Activated T-cell treated with anti-CD3 and anti-CD28 coated beads for 48 hours (primary cell): ENCODE results near the gene CALD1.

Source experiments
- DNase-seq: peaks from one replicate; pipeline ENCODE4 v3.0.0-alpha.2; 2020; ENCODE audit warnings: low read depth

CALD1 gene

DNA sequence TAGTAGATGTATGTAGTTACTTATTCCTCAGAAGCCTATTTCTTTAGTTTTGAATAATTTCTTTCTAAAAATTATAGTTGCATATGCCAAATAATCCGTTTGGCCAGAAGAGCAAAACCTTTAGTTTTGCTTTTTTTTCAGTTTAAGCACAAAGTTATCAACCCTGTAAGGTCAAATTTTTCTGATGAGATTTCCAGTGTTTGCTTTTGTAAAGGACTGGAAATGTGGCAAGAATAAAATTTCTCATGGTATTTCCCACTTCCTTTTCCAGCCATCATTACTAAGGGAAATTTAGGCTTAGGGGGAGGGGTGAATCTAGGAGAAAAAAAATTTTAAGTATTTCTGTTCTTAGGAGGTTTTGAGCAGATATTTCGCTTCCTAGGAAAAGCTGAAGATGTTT, 7.6 kb downstream of the CALD1 start:
- no peak for DNase-seq

DNA sequence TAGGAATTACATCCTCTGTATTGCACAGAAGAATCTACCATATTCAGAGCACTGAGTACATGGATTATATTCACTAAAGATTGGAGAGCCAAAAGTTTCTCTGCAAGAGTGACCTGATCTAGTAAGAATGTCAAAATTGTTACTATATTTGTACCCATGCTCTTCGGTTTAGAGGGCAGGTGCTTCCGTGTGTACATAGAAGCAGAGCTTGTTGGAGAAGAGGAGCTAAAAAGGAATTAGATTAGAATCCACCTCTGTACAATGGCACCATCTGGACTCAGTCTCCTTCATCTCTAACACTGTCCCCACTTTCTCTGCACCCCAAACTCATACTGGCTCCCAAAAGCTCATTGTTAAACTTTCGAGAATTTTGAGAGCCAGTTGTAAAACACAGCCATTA, 8.3 kb downstream of the CALD1 start:
- no peak for DNase-seq

DNA sequence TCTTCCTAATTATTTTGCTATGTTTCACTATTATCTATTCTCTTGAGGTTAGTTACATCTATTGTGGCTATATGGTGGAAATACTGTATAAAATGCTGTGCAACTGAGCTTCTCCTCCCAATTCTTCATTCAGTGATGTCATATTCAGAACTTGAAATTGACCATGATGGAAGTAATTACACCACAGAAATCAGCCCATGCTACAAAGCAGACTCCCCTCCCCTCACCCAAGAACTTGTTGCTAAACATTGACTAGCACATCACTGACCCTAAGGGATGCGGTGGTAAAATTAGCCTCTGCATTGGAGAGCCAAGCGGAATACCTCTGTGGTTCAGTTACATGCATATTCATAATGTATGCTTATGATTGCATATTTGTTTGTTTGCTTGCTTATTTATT, 8.8 kb downstream of the CALD1 start:
- DNase-seq: no peak

DNA sequence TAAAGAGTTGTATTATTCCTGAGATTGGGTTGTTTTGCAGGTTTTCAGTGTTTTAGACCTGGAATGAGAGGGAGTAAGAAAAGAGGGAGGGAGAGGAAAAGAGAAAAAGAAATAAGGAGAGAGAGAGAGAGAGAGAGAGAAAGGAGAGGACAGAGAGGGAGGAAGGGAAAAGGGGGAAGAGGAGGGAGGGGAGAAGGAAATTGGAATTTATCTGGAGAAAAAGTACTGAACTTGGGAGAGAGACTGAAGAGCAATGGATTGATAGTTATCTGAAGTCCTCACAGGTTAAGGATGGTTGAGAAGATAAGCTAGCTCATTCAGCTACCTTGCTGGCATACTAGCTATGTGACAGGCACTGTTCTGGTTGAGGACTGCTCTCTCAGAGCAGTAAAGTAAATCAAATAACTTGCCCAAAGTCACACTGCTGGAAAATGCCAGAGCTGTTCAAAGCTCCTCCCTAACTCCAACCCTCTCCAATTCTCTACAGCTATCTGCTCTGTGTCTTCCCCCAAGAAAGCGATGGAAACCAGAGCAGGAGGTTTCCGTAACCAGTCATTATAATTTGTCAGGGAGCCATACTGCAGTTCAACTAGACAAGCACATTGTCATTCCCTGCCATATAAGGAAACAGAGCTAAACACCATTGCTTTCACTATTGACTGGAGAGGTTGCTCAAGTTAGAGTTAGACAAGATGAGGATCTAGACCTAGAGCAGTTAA, 10.7 kb downstream of the CALD1 start:
- DNase-seq: no peak

DNA sequence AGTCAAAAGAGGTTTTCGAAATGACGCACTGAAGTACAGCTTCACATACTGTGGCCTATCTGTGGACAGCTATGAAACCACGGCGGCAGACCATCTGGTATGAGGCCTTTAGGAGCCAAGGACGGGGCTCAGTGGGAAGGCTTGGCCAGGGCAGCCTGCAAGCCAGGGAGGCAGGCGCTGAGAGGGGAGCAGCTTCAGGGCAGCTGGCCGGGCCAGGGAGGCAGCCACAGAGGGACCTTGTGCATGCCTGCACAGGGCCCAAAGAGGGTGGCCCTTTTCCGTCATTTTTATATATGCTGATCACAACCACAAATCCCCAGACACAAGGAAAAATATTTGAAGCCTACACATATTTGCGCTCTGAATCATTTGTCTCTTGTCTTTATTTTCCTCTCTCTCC, 13.5 kb downstream of the CALD1 start:
- DNase-seq: no peak

DNA sequence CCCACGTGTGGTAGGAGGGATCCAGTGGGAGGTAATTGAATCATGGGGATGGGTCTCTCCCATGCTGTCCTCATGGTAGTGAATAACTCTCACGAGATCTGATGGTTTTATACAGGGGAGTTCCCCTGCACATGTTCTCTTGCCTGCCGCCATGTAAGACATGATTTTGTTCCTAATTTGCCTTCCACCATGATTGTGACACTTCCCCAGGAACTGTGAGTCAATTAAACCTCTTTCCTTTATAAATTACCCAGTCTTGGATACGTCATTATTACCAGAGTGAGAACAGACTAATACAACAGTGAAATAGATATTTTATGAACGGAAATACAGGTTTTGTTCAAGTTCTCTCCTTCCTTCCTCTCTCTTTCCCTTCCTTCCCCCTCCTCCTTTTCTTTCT, 15.8 kb downstream of the CALD1 start:
- DNase-seq: no peak

DNA sequence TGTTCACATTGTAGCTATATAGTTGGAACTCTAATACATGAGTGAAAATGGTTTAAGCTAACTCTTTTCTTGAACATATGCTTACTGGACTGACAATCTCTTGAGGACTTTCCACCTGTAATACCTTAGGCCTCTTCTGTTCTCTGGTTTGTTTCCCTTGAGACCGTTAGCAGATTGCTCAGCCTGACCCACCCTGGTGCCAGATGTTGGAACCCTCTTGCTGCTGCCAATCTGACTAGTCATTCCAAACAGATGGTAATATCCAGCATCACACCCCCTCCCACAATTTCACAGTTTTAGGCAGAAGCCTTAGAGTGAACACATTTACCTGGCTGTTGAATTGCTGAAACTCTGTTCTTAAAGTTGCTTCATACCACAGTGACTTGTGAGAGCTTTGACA, 18.7 kb downstream of the CALD1 start:
- no peak for DNase-seq

DNA sequence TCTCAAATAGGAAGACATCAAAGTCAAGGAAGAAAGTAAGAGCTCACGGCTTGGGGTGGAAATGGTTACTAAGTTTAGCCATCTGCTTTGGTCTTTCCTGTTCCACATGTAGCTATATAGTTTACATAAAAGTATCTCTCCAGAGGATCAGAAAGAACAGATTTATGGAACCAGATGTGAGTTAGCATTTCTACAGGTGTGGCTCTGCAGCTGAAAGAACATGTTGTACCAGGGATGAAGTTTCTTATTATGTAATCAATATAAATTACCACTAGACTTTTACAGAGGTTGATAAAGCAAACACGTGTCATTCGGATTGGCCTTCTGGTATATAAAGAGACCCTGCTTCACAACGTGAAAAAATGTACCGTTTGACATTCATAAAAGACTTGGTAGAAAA, 19.9 kb downstream of the CALD1 start:
- DNase-seq: no peak

DNA sequence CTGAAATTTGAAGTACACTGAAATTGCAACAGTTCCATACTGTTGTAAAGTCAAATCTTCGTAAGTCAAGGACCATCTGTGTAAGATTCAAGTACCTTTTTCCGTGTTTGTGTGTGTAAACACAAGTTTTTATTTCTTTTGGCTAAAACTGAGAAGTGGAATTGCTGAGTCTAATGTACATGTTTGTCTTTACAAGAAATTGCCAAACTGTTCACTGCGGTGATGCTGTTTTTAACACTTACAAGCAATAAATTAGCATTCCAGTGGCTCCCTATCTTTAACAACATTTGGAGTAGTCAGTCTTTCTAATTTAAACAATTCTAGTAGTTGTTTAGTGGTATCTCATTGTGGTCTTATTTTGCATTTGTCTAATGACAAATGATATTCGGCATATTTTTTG, 23.3 kb downstream of the CALD1 start:
- no peak for DNase-seq

DNA sequence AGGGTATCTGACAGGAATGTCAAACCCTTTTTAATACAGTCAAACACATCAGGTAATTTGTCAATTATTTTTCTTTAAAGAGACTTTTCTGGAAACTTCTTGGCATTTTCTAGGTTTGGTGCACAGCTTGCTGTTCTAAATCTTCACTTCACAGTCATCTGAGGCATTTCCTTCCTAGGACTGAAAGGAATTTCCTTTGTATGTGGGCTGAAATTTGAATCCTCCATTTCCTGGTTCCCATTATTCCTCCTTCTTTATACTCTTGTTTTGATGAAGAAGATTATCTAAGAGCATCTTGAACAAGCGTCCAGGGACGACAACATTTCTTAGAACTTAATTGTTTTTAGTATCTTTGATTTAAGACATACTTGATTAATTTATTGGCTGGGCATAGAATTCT, 24.9 kb downstream of the CALD1 start:
- no peak for DNase-seq

DNA sequence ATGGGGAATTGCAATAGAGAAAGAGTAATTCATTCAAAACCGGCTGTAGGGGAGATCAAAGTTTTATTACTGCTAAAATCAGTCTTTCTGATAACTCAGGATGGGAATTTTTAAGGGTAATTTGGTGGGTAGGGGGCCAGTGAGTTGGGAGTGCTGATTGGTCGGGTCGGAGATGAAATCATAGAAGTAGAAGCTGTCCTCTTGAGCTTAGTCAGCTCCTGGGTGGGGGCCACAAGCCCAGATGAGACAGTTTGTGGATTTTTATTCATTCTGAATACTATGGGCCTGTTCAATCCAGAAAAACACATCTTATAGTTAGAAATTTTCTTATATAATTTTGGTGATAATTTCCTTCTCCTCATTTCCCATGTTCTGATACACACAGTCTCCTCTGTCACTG, 25.4 kb downstream of the CALD1 start:
- DNase-seq: no peak

DNA sequence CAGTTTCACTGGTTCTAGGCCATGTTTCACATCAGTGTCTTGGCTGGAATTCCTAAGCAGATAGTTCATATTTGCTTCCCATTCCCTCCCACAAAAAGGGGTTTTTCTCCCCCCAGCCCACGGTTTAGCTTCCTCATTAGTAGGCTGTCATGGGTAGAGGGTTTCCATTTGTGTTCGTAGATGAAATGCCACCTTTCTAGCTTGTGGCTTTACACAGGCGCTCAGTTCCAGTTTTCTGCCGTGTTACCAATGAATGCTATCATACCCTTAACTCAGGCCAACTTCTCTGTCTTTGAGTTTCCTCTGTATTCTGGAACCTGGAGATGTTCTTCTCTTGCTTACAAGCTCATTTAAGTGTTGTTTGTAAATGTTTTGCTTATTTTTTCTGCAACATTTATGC, 26.8 kb downstream of the CALD1 start:
- DNase-seq: no peak

DNA sequence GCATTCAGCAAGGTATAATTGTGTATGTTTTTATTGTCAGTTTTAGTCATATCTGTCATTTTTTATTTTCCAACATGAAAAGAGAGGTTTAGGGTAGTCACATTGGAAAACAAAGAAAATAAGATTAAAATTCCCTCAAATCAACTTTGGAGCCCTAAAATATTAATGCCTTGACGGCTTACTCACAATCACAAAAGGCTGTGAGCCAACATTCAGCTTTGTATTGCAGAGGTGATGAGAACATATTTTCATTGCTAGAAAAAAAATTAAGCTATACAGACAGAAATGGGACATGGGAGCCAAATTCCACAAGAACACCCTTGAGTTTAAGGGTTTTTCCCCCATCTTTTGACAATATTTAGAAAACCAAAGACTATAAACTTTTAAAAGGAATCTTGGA, 30.2 kb downstream of the CALD1 start:
- DNase-seq: no peak

DNA sequence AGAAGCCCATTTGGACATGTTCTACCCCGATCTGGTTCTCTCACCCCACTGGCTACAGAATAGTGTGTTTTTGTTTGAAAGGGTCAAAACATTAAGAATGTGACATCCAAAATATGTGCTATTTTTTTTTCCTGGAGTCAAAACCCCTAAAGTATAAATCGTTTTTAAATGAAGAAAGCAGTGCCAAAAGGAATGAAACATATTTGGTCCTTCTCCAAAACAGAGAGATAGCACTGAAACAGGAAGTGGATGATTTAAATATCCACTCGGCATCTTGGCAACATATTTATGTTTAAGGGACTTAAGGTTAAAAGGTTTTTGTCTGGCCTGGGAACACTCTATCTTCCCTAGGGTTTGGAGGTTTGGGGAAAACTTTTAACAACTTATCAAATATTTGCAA, 32.3 kb downstream of the CALD1 start:
- DNase-seq: no peak

DNA sequence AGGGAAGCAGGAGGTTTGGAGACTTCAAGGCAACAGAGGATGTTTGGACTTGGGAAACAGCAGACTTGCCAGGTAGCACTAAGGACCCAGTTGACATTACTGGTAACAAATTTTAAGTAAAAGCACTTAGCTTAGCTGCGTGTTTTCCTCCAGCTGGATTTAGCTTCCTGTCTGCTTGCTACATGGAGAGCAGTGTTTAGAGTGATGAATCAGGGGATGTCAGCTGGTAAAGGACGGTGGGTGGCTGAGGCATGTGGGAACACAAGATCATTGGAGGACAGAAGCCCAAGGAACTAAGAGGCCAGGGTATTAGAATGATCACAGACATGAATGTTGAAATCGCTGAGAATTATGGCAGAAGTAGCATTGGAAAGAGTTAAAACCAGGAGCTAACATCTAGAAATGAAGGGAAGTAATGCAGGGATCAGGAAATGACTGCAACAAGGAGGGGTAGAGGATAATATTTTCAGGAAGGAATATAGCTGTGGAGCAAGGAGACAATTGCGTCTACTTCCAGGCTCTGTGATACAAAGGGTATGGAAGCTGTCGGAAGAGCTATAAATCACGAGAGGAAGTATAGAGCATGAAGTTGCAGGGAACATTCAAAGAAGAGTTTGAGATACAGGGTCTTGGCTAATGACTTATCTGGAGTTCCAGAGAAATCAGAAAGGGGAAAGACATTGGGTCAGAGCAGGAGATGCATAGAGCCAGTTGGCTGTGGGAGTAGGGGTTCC, 34.4 kb downstream of the CALD1 start:
- no peak for DNase-seq

DNA sequence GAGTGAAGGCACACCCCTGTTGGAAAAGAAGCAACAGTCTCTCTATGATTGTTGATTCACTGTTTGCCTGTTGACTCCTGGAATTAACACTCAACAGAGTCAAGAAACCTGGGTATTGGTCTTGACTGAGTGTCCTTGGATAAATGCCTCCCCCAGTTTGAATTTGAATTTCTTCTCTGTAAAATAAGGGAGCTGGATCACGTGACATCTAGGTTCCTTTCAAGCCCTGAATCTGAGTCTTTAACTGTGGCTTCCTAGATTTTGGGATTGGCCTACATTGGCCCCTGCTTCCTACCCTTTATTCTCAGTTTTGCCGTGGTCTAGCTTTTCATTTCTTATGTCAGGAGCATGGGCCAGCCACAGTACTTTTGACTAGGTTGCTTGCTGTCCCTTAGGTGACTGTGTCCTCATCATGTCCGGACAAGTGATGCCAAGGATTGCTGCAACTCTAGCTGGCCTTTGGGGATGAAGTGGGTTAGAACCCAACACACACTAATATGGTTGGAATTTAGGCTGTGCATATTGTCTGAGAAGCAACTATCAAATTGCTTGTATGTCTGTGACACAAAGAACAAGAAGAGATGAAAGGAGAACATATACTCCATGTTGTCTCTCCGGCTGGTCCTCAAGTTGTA, 35.4 kb downstream of the CALD1 start:
- no peak for DNase-seq

DNA sequence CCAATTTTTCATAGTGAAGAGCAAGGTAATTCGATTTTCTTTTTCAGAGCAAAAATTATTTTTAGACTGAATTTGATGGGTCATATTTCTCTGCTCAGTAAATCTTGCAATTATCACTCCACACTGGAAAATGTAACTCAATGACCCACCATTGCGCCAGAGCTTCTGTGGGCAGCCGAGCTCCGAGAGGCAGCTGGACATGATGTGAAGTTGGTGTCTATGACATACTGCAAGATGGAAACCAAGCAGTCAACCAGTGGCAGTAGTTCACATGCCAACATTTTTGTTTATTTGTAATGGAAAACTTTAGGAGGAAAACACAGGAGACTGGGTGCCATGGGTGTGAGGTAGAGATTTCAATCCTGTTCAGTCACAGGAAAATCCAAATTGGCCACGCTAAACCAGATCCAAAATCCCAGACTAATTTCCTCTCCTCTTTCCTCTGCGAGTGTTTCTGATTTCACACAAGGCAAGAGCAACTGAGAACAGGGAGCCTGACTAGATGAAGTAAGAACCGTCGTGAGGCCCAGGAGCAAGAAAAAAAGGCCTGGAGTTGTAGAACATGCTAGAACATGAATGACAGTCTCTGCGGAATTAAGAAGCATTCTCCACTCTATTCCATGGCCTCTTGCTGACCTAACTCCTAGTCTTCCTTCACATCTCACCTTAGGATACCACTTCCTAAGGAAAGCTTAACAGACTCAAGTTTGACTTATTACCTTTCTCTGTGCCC, 39.3 kb downstream of the CALD1 start:
- no peak for DNase-seq

DNA sequence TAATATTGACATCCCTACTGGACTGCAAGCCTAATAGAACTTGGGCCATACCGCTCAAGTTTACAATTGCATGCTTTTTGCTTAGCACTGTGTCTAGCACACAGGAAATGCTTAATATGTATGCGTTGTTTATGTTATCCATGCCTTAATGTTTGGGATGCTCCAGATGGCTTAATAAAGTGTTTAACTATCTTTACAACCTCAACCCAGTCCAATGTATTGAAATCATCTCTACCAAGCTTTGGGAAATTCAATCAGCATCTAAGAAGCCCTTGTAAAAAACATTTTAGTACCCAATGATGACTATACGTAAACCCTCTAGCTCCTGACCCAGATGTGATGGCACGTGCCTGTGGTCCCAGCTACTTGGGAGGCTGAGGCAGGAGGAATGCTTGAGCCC, 40.0 kb downstream of the CALD1 start:
- no peak for DNase-seq

DNA sequence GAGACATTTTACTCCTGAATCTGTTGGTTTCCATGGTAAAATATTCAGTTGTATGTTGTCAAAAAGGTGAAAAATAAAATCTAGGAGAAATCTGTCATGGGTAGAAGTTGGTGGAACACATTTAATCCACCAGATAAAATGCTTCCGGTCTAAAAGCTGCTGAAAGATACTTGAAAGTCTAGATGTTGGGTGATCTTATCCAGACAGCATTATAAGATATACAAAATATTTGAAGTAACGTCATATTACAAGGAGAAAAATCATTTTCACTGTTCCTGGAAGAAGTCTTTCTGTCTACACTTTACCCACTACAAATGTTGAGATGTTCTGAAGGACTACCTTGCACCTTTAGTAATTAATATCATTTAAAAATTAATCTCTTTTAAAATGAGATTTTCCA, 40.9 kb downstream of the CALD1 start:
- DNase-seq: no peak

DNA sequence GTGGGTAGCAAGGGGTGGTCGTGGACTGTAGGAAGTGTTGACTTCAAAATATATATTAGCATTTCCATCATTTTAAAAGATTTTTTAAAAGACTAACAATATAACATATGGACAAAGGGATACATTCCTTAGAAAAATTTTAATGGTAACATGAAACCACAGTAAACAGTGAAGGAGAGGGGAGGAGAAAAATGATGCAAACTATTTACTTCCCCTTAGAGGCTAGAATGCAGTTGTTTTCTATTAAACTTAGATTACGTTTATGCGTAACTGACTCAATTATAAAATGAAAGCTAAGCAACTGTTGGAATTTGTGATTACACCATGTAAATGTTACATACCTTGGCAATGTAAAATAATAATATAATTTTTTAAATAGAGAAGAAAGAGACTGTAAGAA, 41.3 kb downstream of the CALD1 start:
- DNase-seq: no peak

DNA sequence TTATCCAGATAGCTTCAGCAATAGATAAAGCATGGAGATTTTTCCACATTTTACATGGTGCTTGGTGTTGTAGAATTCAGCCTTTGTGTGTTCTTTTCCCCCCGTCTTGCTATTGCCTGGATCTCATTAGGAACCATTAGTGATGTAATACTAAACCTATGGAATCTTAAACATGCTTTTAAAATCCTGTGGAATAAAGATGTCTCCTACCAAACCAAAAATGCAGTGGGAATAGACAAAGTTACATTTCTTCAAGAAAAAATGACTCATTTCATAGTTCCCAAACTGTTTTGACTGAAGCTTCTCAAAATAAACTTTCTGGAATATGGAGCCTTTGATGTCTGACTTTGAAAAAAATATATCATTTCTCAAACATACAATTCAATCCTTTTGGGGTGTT, 44.0 kb downstream of the CALD1 start:
- DNase-seq: no peak

DNA sequence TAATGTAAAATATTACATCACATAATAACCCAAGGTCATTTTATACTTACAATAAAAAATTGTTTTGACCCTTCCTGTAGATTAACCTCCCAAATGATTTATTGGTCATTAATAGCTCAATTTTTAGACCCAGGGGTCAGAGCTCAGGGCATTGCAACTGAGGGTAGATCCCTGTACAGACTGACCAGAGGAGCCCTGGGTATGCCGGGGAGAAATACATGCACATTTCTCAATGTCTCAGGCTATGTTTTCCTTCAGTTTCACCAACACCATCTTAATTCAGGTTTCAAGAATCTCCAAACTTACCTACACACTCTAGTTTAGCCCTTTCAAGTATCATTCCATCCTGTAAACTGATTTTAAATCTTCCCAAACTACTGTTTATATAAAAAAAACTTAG, 46.2 kb downstream of the CALD1 start:
- DNase-seq: no peak

DNA sequence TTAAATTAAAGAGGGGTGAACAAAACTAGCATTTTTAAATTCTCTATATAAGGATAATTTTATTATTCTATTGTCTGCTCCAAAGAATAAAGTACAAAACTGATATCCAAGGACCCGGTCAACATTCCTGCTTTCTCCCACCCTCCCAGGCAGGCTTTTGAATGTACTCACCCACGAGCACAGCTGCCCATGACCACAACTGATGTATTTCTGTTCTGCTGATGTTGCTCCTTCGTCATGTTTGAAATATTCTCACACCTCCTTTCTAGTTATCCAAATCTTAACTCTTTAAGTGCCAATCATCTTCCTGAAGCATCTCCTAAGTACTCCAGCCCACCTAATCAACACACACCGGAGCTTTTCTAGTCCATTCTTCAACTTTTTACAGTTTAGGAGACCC, 46.7 kb downstream of the CALD1 start:
- DNase-seq: no peak
